ELF-1 (cell line): ENCODE data around the gene MPPED2.
"Not testable (repeated sequence)": the region's sequence is repeated elsewhere in the genome, so short reads cannot be mapped to it uniquely, and the experiment has no call there.

Source experiments
- DNase-seq: peaks from one replicate; pipeline ENCODE4 v3.0.0-alpha.2; 2016; ENCODE audit warnings: low read depth, low spot score

The MPPED2 gene

GRCh38 chr11:30579415-30580175, 6.6 kb downstream of the MPPED2 start:
- no peak for DNase-seq

GRCh38 chr11:30578406-30578805, 7.7 kb downstream of the MPPED2 start:
- no peak for DNase-seq

- DNase-seq, result no peak
These were observed 12.2 kb downstream of the MPPED2 start for GRCh38 chr11:30573951-30574350.

- no peak for DNase-seq
These were observed 17.2 kb downstream of the MPPED2 start for GRCh38 chr11:30568931-30569330.

GRCh38 chr11:30567644-30568043, 18.5 kb downstream of the MPPED2 start:
- no peak for DNase-seq

GRCh38 chr11:30567120-30567519, 19.0 kb downstream of the MPPED2 start:
- DNase-seq, result no peak

- no peak for DNase-seq
These were observed 19.7 kb downstream of the MPPED2 start for GRCh38 chr11:30566482-30566881.

- no peak for DNase-seq
These were observed 21.1 kb downstream of the MPPED2 start for GRCh38 chr11:30565027-30565426.

GRCh38 chr11:30561691-30562415, 24.3 kb downstream of the MPPED2 start:
- no peak for DNase-seq

- no peak for DNase-seq
These were observed 25.7 kb downstream of the MPPED2 start for GRCh38 chr11:30560206-30561106.

- DNase-seq, result no peak
These were observed 27.1 kb downstream of the MPPED2 start for GRCh38 chr11:30559004-30559403.

GRCh38 chr11:30554587-30554986, 31.6 kb downstream of the MPPED2 start:
- DNase-seq, result not testable (repeated sequence)

GRCh38 chr11:30553521-30554110, 32.5 kb downstream of the MPPED2 start:
- no peak for DNase-seq

GRCh38 chr11:30552839-30553238, 33.3 kb downstream of the MPPED2 start:
- no peak for DNase-seq

GRCh38 chr11:30550022-30550542, 36.1 kb downstream of the MPPED2 start:
- no peak for DNase-seq

GRCh38 chr11:30549565-30549964, 36.6 kb downstream of the MPPED2 start:
- DNase-seq, result no peak

GRCh38 chr11:30546334-30546733, 39.8 kb downstream of the MPPED2 start:
- DNase-seq, result peak; percentile 55

- no peak for DNase-seq
These were observed 40.6 kb downstream of the MPPED2 start for GRCh38 chr11:30545507-30545906.

GRCh38 chr11:30543066-30543465, 43.1 kb downstream of the MPPED2 start:
- no peak for DNase-seq

GRCh38 chr11:30540781-30541180, 45.4 kb downstream of the MPPED2 start:
- no peak for DNase-seq

GRCh38 chr11:30538251-30538650, 47.9 kb downstream of the MPPED2 start:
- DNase-seq, result no peak
